Chondrocyte (in vitro differentiated cells): Measurements from ENCODE around the gene ARHGAP19. TPM values are rescaled to one million over a fixed set of nuclear protein-coding genes. Genes with fewer than 3 reads are reported as not detected.

Source experiments
- DNase-seq: peaks from one replicate; pipeline ENCODE4 v3.0.0; 2021; ENCODE audit warnings: mixed read lengths, low spot score
- H3K27ac Mint-ChIP-seq: one replicate; pipeline ENCODE4 v1.8.0; 2021; ENCODE audit warnings: mild to moderate bottlenecking, moderate library complexity, mixed read lengths; ENCODE audit not compliant: unreplicated experiment
- H3K27me3 Mint-ChIP-seq: 2 replicates; pipeline ENCODE4 v1.8.0; 2021; ENCODE audit warnings: low read depth, mixed read lengths
- H3K36me3 Mint-ChIP-seq: 2 replicates; pipeline ENCODE4 v1.8.0; 2021; ENCODE audit warnings: low read depth, mixed read lengths
- H3K4me1 Mint-ChIP-seq: 2 replicates; pipeline ENCODE4 v1.8.0; 2021; ENCODE audit warnings: low read depth, mild to moderate bottlenecking, mixed read lengths
- H3K4me3 Mint-ChIP-seq: one replicate; pipeline ENCODE4 v1.8.0; 2021; ENCODE audit warnings: mild to moderate bottlenecking, moderate library complexity, mixed read lengths; ENCODE audit not compliant: unreplicated experiment
- H3K9me3 Mint-ChIP-seq: 2 replicates; pipeline ENCODE4 v1.8.0; 2021; ENCODE audit warnings: low read depth, mixed read lengths
- total RNA-seq: library from RNA; stranded (reverse); gene quantifications from 3 replicates; pipeline ENCODE4 v1.2.1, GENCODE V29; 2021
- TF ChIP-seq, protein P1 (sequence below): fragments of 200-600 bp; sonication (generic); IDR thresholded peaks from 2 replicates; pipeline ENCODE4 v1.5.0; 2021; ENCODE audit warnings: antibody characterized with exemption, mild to moderate bottlenecking, moderate library complexity

Gene ARHGAP19
- total RNA-seq, 1 donor from 2014 or later: 2.6 TPM

DNA sequence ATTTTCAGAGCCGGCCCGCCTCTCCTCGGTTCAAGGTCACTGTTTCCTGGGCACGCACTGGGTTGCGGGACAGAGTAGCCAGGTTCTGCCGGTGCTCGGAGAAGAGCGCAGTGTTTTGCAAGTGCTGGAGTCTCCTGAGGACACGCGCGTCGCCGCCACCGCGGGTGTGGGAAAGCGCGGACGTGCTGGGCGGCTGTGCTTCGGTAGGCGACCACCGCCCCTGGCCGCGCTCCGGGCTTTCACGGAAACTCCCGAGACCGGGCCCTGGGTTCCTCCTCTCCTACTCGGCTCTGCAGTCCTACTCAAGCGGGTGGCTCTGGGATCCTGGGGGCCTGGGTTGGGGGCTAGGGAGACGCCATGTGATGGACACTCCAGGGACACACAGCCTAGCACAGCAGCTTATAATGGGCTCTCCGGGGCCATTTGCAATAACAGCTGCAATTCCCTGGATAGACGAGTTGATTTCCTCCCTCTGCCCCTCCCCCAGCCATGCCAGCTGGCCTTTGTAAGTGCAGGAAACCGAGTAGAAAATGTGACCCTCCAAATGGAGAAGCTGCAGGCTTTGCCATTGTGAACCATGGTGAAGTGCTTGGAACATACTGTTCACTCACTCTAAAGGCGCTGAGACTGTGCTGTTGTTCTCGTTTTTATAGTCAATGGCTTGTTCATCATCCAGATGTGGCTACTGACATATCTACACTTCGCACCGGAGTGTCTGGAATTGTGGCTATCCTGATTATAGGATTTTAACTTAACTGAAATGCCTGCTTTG lies 28.8 kb upstream of the ARHGAP19 start:
- H3K36me3 Mint-ChIP-seq: no peaks in the 10 kb centered on the region
- peaks cover 10% of the 10 kb centered on the region for H3K27me3 Mint-ChIP-seq
- TF ChIP-seq, protein P1, sequence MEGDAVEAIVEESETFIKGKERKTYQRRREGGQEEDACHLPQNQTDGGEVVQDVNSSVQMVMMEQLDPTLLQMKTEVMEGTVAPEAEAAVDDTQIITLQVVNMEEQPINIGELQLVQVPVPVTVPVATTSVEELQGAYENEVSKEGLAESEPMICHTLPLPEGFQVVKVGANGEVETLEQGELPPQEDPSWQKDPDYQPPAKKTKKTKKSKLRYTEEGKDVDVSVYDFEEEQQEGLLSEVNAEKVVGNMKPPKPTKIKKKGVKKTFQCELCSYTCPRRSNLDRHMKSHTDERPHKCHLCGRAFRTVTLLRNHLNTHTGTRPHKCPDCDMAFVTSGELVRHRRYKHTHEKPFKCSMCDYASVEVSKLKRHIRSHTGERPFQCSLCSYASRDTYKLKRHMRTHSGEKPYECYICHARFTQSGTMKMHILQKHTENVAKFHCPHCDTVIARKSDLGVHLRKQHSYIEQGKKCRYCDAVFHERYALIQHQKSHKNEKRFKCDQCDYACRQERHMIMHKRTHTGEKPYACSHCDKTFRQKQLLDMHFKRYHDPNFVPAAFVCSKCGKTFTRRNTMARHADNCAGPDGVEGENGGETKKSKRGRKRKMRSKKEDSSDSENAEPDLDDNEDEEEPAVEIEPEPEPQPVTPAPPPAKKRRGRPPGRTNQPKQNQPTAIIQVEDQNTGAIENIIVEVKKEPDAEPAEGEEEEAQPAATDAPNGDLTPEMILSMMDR: no peak
- peak overlapping the region; percentile 66 for H3K4me3 Mint-ChIP-seq
- no peaks in the 10 kb centered on the region for H3K9me3 Mint-ChIP-seq
- no peak for DNase-seq
- peaks cover 18% of the 10 kb centered on the region for H3K4me1 Mint-ChIP-seq
- no peak overlapping the region for H3K27ac Mint-ChIP-seq

DNA sequence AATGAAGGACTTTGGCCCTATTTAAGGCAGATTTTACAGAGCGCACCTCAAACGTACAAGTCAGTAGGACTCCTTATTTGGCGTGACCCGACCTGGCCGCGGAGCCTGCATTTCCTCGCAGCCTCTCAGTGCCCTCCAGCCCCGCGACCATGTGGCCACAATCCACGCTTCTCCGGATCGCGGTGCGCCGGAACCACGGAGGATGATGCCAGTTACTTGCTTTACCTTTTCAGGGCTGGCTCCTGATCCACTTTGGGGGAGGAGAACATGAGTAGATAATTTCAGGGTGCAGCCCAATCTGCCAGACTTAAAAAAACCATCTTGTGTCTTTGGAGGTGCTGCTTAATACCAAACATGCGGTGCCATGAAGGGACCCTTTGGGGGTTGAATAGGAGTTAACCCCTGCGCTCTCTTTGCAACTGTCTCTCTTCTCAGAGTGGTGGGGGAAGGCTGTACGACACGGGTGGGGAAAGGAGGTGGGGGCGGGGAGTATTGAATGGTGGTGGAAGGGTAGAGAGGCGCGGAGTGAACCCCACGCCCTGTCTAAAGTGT lies 28.1 kb upstream of the ARHGAP19 start:
- Mint-ChIP-seq H3K9me3 (no peaks in the 10 kb centered on the region), H3K27ac (no peak overlapping the region), H3K36me3 (no peaks in the 10 kb centered on the region), H3K27me3 (peaks cover 10% of the 10 kb centered on the region), H3K4me3 (peak overlapping the region; percentile 66), H3K4me1 (peaks cover 18% of the 10 kb centered on the region)
- DNase-seq: no peak
- TF ChIP-seq, protein P1: no peak

DNA sequence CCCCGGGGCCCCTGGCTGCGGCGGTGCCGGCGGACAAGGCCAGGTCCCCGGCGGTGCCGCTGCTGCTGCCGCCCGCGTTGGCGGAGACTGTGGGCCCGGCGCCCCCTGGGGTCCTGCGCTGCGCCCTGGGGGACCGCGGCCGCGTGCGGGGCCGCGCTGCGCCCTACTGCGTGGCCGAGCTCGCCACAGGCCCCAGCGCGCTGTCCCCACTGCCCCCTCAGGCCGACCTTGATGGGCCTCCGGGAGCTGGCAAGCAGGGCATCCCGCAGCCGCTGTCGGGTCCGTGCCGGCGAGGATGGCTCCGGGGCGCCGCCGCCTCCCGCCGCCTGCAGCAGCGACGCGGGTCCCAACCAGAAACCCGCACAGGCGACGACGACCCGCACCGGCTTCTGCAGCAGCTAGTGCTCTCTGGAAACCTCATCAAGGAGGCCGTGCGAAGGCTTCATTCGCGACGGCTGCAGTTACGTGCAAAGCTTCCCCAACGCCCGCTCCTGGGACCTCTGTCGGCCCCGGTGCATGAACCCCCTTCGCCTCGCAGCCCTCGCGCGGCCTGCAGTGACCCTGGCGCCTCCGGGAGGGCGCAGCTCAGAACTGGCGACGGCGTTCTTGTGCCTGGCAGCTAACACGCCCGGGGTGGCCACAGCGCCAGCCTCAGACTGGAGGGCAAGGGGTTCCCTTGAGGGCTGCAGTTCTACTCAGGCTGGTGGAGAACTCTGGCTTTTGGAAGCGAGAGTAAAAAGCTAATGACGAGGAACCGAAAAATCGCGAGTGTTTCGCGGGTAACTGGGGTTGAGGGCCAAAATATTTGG lies 27.4 kb upstream of the ARHGAP19 start:
- Mint-ChIP-seq H3K4me3 (peak overlapping the region; percentile 66), H3K36me3 (no peaks in the 10 kb centered on the region), H3K27ac (no peak overlapping the region), H3K9me3 (no peaks in the 10 kb centered on the region), H3K27me3 (peaks cover 10% of the 10 kb centered on the region), H3K4me1 (peaks cover 18% of the 10 kb centered on the region)
- TF ChIP-seq, protein P1: no peak
- DNase-seq: no peak

DNA sequence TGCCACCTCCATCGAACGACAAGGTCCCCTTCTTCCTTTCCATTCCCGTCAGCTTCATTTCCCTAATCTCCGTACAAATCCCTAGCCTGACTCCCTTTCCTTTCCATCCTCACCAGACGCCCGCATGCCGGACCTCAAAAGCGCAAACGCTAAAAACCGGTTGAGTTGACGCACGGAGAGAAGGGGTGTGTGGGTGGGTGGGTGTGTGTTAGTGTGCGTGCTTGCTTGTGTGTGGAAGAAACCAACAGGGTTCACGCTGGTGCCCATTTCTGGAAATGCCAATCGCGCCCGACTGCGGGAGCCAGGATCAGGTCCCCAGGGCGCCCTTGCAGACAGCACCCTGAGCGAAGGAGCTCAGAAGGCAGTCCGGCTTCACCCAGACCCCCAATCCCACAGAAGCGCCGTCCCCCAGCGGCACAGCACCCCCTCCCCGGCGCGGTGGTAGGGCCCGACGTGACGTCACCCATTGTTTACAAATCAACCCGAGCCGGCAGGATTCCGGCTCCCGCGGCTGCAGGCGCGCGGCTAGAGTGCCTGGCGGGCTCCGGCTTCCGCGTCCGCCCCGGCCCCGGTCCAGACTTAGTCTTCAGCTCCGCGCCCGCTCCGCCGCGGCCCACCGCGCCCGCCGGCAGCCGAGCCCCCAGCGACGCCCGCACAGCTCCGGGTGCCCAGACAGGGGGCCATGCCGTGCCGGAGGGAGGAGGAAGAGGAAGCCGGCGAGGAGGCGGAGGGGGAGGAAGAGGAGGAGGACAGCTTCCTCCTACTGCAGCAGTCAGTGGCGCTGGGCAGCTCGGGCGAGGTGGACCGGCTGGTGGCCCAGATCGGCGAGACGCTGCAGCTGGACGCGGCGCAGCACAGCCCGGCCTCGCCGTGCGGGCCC lies 26.6 kb upstream of the ARHGAP19 start, which contains the start of gene FRAT1:
Gene FRAT1 (plus strand): TSS at position 500 of the 880 bp plus-strand sequence. CDS start 183 bp downstream, at position 683.
- Mint-ChIP-seq H3K27me3 (peaks cover 10% of the 10 kb centered on the region), H3K36me3 (no peaks in the 10 kb centered on the region), H3K4me1 (peaks cover 18% of the 10 kb centered on the region), H3K27ac (peak within 1 kb of the TSS; percentile 98), H3K4me3 (peak within 1 kb of the TSS; percentile 90), H3K9me3 (no peaks in the 10 kb centered on the region)
- peak; percentile 92 for DNase-seq
- TF ChIP-seq, protein P1: peak; percentile 5
